ENCODE results near the gene GABARAP.

The GABARAP gene

DNA sequence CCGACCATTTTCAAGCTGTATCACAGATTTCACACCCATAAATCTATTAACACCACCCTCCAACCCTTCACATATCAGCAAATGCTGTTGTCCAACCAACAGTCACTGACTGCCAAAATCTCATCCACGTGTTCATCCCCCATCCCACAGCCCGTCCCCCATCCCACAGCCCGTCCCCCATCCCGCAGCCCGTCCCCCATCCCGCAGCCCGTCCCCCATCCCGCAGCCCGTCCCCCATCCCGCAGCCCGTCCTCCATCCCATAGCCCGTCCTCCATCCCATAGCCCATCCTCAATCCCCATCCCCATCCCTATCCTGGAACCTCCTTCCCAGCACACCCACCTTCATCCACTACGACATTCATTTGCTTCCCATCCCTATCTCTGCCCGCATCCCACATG is 36.7 kb downstream of the GABARAP start:
- no peak for DNase-seq

DNA sequence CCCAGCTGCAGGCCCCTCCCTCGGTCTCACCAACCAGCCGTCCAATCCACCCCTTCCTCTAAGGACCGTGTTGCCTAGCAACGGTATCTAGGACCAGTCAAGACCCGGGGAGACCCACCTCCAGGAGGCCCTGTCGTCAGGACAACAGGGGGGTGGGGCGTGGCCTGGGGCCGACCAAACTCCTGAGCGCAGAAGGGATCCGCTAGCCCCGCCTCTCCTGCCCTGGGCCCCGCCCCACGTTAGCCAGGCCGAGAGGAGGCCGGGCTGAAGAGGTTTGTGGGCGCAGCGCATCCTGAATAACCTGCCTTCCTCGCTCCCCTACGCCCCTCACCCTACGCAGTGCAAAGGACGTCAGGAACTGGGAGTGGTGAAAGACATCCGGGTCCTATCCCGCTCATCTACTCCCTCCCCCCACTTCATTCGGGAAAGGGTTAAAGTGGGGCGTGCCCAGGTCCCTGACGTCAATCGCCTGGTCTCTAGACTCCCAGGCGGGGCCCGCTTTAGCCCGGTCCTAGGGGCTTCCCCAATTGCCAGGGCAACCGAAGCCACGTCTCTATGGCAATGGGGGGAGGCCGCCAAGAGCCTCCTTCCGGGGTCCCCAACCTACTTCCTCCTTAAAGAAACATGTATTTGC is 37.3 kb downstream of the GABARAP start:
- peak; percentile 84 to 99 (median 96) for DNase-seq

- DNase-seq: peak in 1 of 5 experiments; percentile 21
Observed at GRCh38 chr17:7204336-7204735, 37.9 kb downstream of the GABARAP start.

GRCh38 chr17:7203391-7203790 is 38.9 kb downstream of the GABARAP start:
- no peak for DNase-seq

GRCh38 chr17:7196651-7197401 is 45.4 kb downstream of the GABARAP start:
- DNase-seq: no peak

DNA sequence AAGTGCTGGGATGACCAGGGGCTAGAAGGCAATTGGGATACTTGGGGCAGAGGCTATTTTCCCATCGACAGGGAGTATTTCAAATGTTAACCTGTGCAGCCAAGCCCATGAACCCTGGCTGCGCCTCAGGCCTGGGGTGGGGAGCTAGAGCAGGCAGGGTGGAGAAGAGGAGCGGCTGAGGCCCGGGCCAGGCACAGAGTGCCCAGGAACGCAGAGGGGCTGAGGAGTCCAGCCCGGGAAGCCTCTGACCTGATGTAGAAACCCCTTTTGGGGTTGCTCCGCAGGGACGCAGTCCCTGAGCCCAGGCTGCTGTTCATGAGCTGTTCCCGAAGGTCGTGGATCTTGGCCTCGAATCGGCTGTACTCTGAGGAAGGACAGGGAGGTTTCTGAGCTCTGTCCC is 46.3 kb downstream of the GABARAP start:
- no peak for DNase-seq

- DNase-seq: no peak
Observed at GRCh38 chr17:7192271-7192937, 49.8 kb downstream of the GABARAP start.

GRCh38 chr17:7191571-7192270 is 50.5 kb downstream of the GABARAP start:
- peak in 1 of 5 experiments; percentile 35 for DNase-seq

DNA sequence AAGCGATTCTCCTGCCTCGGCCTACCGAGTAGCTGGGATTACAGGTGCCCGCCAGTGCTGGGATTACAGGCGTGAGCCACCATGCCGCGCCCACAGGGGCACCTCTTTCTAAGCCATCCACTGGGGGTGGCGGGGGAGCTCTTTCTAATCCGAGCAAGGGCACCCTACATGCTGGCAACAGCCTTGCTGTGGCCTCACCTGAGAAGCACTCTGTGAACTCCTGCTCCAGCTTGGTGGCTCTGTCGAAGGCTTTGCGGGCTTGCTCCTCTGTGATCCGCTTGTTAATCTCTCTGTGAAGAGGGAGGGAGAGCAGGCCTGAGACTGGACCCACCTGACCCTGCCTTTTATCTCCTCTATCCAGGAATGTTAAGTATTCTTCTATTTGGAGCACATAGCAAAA is 51.2 kb downstream of the GABARAP start:
- DNase-seq: no peak

DNA sequence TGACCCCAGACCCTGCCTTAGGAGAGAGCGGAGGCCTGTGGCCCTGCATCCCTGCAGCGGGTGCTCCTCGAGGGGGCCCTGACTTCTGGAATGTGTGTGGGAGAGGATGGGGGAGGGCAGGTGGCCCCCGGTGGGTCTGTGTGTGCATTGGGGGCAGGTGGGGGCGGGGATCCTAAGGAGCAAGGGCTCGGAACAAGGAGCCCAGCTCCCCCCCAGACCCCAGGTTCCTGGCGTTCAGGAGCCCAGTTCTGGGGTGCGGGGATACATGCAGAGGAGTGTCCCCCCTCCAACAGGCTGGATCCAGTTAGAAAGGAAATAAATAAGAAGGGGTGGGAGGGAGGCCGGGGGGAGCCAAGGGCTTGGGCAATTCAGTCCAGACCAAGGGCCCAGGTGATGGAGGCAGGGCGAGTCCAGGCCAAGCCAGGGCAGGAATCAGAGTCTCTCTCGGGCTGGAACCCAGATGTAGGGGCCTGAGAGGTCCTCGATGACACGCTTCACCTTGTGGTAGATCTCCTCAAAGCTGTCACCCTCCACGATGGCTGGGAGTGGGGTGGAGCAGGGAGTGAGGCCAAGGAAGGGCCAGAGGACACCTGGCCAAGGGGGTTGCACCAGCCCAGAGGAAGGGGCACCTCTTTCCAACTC is 51.9 kb downstream of the GABARAP start:
- DNase-seq: no peak
